ENCODE measurements around the gene CDK4.
A peak's percentile ranks its signal among the peaks of the same experiment; 100 is the strongest.
"Not testable (repeated sequence)": the region's sequence is repeated elsewhere in the genome, so short reads cannot be mapped to it uniquely, and the experiment has no call there.

CDK4 gene

GRCh38 chr12:57751788-57752667, at the start of gene CDK4:
Gene CDK4, minus strand, starts transcription at chr12:57752310. Its CDS starts 593 bp downstream, at chr12:57751717.
- peak; percentile 98 for DNase-seq

GRCh38 chr12:57800965-57801364, 48.9 kb upstream of the CDK4 start:
- no peak for DNase-seq

- DNase-seq: no peak
Measured at GRCh38 chr12:57797933-57798332, 45.8 kb upstream of the CDK4 start.

GRCh38 chr12:57796996-57797395, 44.9 kb upstream of the CDK4 start:
- no peak for DNase-seq

- no peak for DNase-seq
Measured at GRCh38 chr12:57795354-57795753, 43.2 kb upstream of the CDK4 start.

GRCh38 chr12:57793920-57794319, 41.8 kb upstream of the CDK4 start:
- DNase-seq: no peak

- no peak for DNase-seq
Measured at GRCh38 chr12:57783861-57784260, 31.8 kb upstream of the CDK4 start.

GRCh38 chr12:57783466-57783801, 31.3 kb upstream of the CDK4 start:
- no peak for DNase-seq

GRCh38 chr12:57782608-57783465, 30.7 kb upstream of the CDK4 start, which contains the start of gene TSFM:
Gene TSFM, plus strand, starts transcription at chr12:57782787. Its CDS starts 15 bp downstream, at chr12:57782802.
- DNase-seq: peak; percentile 99

- DNase-seq: no peak
Measured at GRCh38 chr12:57782243-57782607, 30.1 kb upstream of the CDK4 start.

- DNase-seq: no peak
Measured at GRCh38 chr12:57781801-57782200, 29.7 kb upstream of the CDK4 start.

- DNase-seq: no peak
Measured at GRCh38 chr12:57781244-57781643, 29.1 kb upstream of the CDK4 start.

GRCh38 chr12:57780284-57780897, 28.3 kb upstream of the CDK4 start:
- no peak for DNase-seq

- DNase-seq: no peak
Measured at GRCh38 chr12:57779736-57780135, 27.6 kb upstream of the CDK4 start.

GRCh38 chr12:57777911-57778310, 25.8 kb upstream of the CDK4 start:
- DNase-seq: no peak

- DNase-seq: no peak
Measured at GRCh38 chr12:57777367-57777766, 25.3 kb upstream of the CDK4 start.

GRCh38 chr12:57776247-57776587, 24.1 kb upstream of the CDK4 start:
- DNase-seq: no peak

- DNase-seq: no peak
Measured at GRCh38 chr12:57775563-57776246, 23.6 kb upstream of the CDK4 start.

GRCh38 chr12:57775044-57775443, 22.9 kb upstream of the CDK4 start:
- no peak for DNase-seq

- not testable (repeated sequence) for DNase-seq
Measured at GRCh38 chr12:57774634-57775033, 22.5 kb upstream of the CDK4 start.

GRCh38 chr12:57772429-57773322, 20.6 kb upstream of the CDK4 start, which contains the start of gene EEF1AKMT3:
Gene EEF1AKMT3, plus strand, starts transcription at chr12:57772614. Its CDS starts 111 bp downstream, at chr12:57772725.
- DNase-seq: no peak
